Transverse colon (tissue), 4 donors: ENCODE results near the gene ASXL1.

Source experiments
- CTCF ChIP-seq, 5 experiments: fragments of 200-600 bp in 3 of 5; fragments of 450-650 bp in 2 of 5; sonication (generic) in 3 of 5; IDR thresholded peaks; 1 replicate in 2 of 5; 2 replicates in 3 of 5; pipeline ENCODE4 v1.5.1; 2016 to 2017; ENCODE audit warnings: antibody characterized with exemption in 5 of 5, inconsistent platforms in 3 of 5, mild to moderate bottlenecking in 2 of 5, moderate library complexity in 1 of 5
- POLR2AphosphoS5 ChIP-seq, 3 donors: sonication (generic); formaldehyde crosslinking; IDR thresholded peaks; one replicate each; pipeline ENCODE4 v1.6.1; 2016; ENCODE audit warnings: antibody characterized with exemption in 3 of 3

- TF ChIP-seq CTCF (IDR thresholded peaks at IDR 0.05), result no peak
- peak in 1 of 3 donors; percentile 34 for TF ChIP-seq POLR2AphosphoS5 (IDR thresholded peaks at IDR 0.05)
These were observed 109.6 kb downstream of the ASXL1 start for GRCh38 chr20:32467506-32468312.
